Endothelial cell of umbilical vein (primary cell): Measurements from ENCODE around the gene KRTAP10-1. TPM values are rescaled to one million over a fixed set of nuclear protein-coding genes. Genes with fewer than 3 reads are reported as not detected.

Source experiments
- BruUV-seq: library from RNA; stranded (reverse); fragments of 400-500 nt; replicated peaks from 2 replicates; lab custom pipeline; 2021; lab: Mats Ljungman, UMichigan
- CTCF ChIA-PET: fragments of 300-600, 350-600 bp; sonication (Branson Sonifier 250); formaldehyde crosslinking; loops from one replicate; lab custom pipeline; 2021; ENCODE audit warnings: antibody characterized with exemption, inconsistent platforms; lab: Charles Lee
- POLR2A ChIA-PET: fragments of 300-600, 350-600 bp; sonication (Branson Sonifier 250); formaldehyde crosslinking; loops from one replicate; lab custom pipeline; 2021; ENCODE audit warnings: antibody characterized with exemption, inconsistent platforms; lab: Charles Lee
- DNase-seq: peaks from one replicate; pipeline ENCODE4 v3.0.0-alpha.2; 2011; ENCODE audit warnings: low read depth, low spot score
- FAIRE-seq: peaks from 2 replicates; lab custom pipeline; 2011; peaks lifted over from hg19 to GRCh38; lab: Jason Lieb, UNC
- H2AFZ ChIP-seq: 2 replicates; pipeline ENCODE4 v1.6.0; 2012; ENCODE audit warnings: low read depth, low read length, control low read depth, inconsistent platforms
- H3K27ac ChIP-seq: 2 replicates; pipeline ENCODE4 v1.5.1; 2011; ENCODE audit warnings: low read depth, mild to moderate bottlenecking, control low read depth, low read length, moderate library complexity; ENCODE audit not compliant: insufficient read depth
- H3K27me3 ChIP-seq, 2 experiments: 2 replicates each; pipeline versions ENCODE4 v1.6.0 to v1.6.1; 2011; ENCODE audit warnings: low read length in 2 of 2, mixed read lengths in 1 of 2; ENCODE audit not compliant: control insufficient read depth in 2 of 2, insufficient read depth in 2 of 2
- H3K36me3 ChIP-seq, 2 experiments: 2 replicates in 1 of 2; 3 replicates in 1 of 2; pipeline ENCODE4 v1.5.1; 2011; ENCODE audit warnings: low read length in 2 of 2, mild to moderate bottlenecking in 1 of 2, moderate library complexity in 1 of 2; ENCODE audit not compliant: control insufficient read depth in 2 of 2, insufficient read depth in 2 of 2; ENCODE audit errors: extremely low read depth in 1 of 2
- H3K4me1 ChIP-seq: 3 replicates; pipeline ENCODE4 v1.5.1; 2011; ENCODE audit warnings: mild to moderate bottlenecking, low read length; ENCODE audit not compliant: control insufficient read depth, insufficient read depth; ENCODE audit errors: extremely low read depth
- H3K4me2 ChIP-seq: 2 replicates; pipeline ENCODE4 v1.6.1; 2011; ENCODE audit warnings: low read length, control low read depth, mixed read lengths; ENCODE audit not compliant: insufficient read depth
- H3K4me3 ChIP-seq, 3 experiments: fragments of 200-600 bp in 1 of 3; sonication (generic), shearing (Covaris generic) in 1 of 3; replicated peaks in 1 of 3; 2 replicates each; pipeline ENCODE4 v1.5.1; 2011 to 2016; ENCODE audit warnings: control low read depth in 3 of 3, low read length in 3 of 3, mild to moderate bottlenecking in 2 of 3, inconsistent platforms in 1 of 3, low read depth in 1 of 3, moderate library complexity in 1 of 3; ENCODE audit not compliant: insufficient read depth in 1 of 3
- H3K79me2 ChIP-seq: 2 replicates; pipeline ENCODE4 v1.6.0; 2012; ENCODE audit warnings: low read length, inconsistent platforms; ENCODE audit not compliant: control insufficient read depth, insufficient read depth
- H3K9ac ChIP-seq: replicated peaks from 2 replicates; pipeline ENCODE3; 2011; ENCODE audit warnings: low read length, control low read depth; ENCODE audit not compliant: insufficient read depth; ENCODE audit errors: extremely low read depth
- H3K9me1 ChIP-seq: replicated peaks from 3 replicates; pipeline ENCODE4 v1.6.0; 2011; ENCODE audit warnings: mild to moderate bottlenecking, low read length; ENCODE audit not compliant: control insufficient read depth, insufficient read depth; ENCODE audit errors: extremely low read depth
- H3K9me3 ChIP-seq: replicated peaks from 2 replicates; pipeline ENCODE4 v1.5.1; 2012; ENCODE audit warnings: low read length, inconsistent platforms; ENCODE audit not compliant: control insufficient read depth, insufficient read depth
- H4K20me1 ChIP-seq: replicated peaks from 2 replicates; pipeline ENCODE3; 2011; ENCODE audit warnings: mild to moderate bottlenecking, low read length; ENCODE audit not compliant: control insufficient read depth, insufficient read depth; ENCODE audit errors: extremely low read depth
- CTCF ChIP-seq, 2 donors: IDR thresholded peaks; 1 replicate in 1 of 2; 2 replicates in 1 of 2; pipeline ENCODE4 v1.5.1; 2011; ENCODE audit warnings: low read length in 2 of 2, mild to moderate bottlenecking in 2 of 2, moderate library complexity in 2 of 2, control low read depth in 1 of 2, inconsistent platforms in 1 of 2, low read depth in 1 of 2; ENCODE audit not compliant: insufficient read depth in 1 of 2; ENCODE audit errors: extremely low read depth in 1 of 2
- EZH2 ChIP-seq: IDR thresholded peaks from 2 replicates; pipeline ENCODE4 v1.6.1; 2012; ENCODE audit warnings: borderline replicate concordance, low read depth, mild to moderate bottlenecking, moderate library complexity, low read length, inconsistent platforms; ENCODE audit not compliant: severe bottlenecking
- GATA2 ChIP-seq: IDR thresholded peaks from 2 replicates; pipeline ENCODE4 v1.7.0; 2011; ENCODE audit warnings: low read depth, mild to moderate bottlenecking, moderate library complexity, mixed read lengths, low read length; ENCODE audit not compliant: insufficient read length, insufficient read depth
- JUN ChIP-seq: IDR thresholded peaks from 2 replicates; pipeline ENCODE4 v1.6.1; 2011; ENCODE audit warnings: borderline replicate concordance, low read depth; ENCODE audit not compliant: insufficient read length, insufficient read depth
- MAX ChIP-seq: IDR thresholded peaks from 2 replicates; pipeline ENCODE4 v1.6.1; 2011; ENCODE audit not compliant: insufficient read depth, insufficient read length
- POLR2A ChIP-seq: IDR thresholded peaks from 2 replicates; pipeline ENCODE4 v1.6.1; 2012; ENCODE audit warnings: low read depth, mild to moderate bottlenecking, control low read depth, low read length
- dilution Hi-C: fragments of 300-500 bp; cut with MboI; formaldehyde crosslinking; loops from one replicate; pipeline ENCODE4 v1.15.0; 2019; ENCODE audit warnings: low sequenced_read_pairs; ENCODE audit not compliant: extremely low pct_ligation_motif_present
- intact Hi-C: fragments of 100-400 bp; cut with micrococcal nuclease; formaldehyde crosslinking; loops from one replicate; pipeline ENCODE4 v1.10.0; 2022
- polyA plus RNA-seq, 4 experiments: library from polyadenylated mRNA; depleted of rRNA in 3 of 4; stranded (reverse) in 3 of 4; unstranded in 1 of 4; fragments of >200 nt; gene quantifications; 2 replicates each; pipeline versions ENCODE4 v1.2.1 to v1.2.3, GENCODE V29; 2011 to 2012; ENCODE audit warnings: missing spikeins in 1 of 4
- total RNA-seq: library from RNA; stranded (reverse); gene quantifications from 2 replicates; pipeline ENCODE4 v1.2.3, GENCODE V29; 2021

KRTAP10-1 gene
- total and polyA plus RNA-seq, 2 donors (not counting 3 experiments of a cell fraction or from before 2014, with no cell fraction given) = not detected

- DNase-seq (no peak), FAIRE-seq (no peak)
- Histone ChIP-seq H3K27me3 (peaks cover 0 to 3% of the 10 kb centered on the region in 2 experiments), H3K36me3 (no peaks in the 10 kb centered on the region), H3K27ac (no peak overlapping the region), H2AFZ (no peak overlapping the region), H4K20me1 (no peaks in the 10 kb centered on the region), H3K4me3 (no peak overlapping the region), H3K9me1 (no peaks in the 10 kb centered on the region), H3K79me2 (no peaks in the 10 kb centered on the region), H3K9ac (no peak overlapping the region), H3K4me1 (no peaks in the 10 kb centered on the region), H3K9me3 (no peaks in the 10 kb centered on the region), H3K4me2 (no peak overlapping the region)
- dilution Hi-C loops = no loop called here
- no TSS peak for BruUV-seq
- TF ChIP-seq EZH2 = no peak
- TF ChIP-seq MAX = no peak
- TF ChIP-seq JUN = no peak
- TF ChIP-seq POLR2A = no peak
- TF ChIP-seq CTCF (IDR thresholded peaks at IDR 0.05; ENCODE audit: extremely low read depth in 1 of 2, insufficient read depth in 1 of 2, low read depth in 1 of 2, low read length in 2 of 2) = no peak
- no peak for TF ChIP-seq GATA2
- ChIA-PET POLR2A (no interaction called here), CTCF (no interaction called here)
- intact Hi-C loops = no loop called here
These were observed 6.7 kb downstream of the KRTAP10-1 start for GRCh38 chr21:44533121-44533890.
